NCI-H69 (cell line): ENCODE results near the gene POLR2L.
A peak's percentile ranks its signal among the peaks of the same experiment; 100 is the strongest.

Experiments used
- DNase-seq: peaks from one replicate; lab custom pipeline; 2025; lab: John Stamatoyannopoulos, UW

POLR2L gene

GRCh38 chr11:826836-827145 lies 15.5 kb downstream of the POLR2L start:
- no peak for DNase-seq

- no peak for DNase-seq
Measured at GRCh38 chr11:826227-826621, 16.1 kb downstream of the POLR2L start.

- no peak for DNase-seq
Measured at GRCh38 chr11:825366-826226, 16.7 kb downstream of the POLR2L start.

DNA sequence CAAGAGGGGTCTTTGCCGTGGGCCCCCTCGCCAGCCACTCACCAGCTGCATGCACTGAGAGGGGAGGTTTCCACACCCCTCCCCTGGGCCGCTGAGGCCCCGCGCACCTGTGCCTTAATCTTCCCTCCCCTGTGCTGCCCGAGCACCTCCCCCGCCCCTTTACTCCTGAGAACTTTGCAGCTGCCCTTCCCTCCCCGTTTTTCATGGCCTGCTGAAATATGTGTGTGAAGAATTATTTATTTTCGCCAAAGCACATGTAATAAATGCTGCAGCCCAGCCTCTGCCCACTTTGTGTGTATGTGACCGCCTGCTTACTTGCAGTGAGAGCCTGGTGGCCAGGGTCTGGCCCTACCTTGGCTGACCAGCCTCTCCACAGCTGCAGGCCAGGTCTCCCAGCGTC lies 17.4 kb downstream of the POLR2L start:
- DNase-seq = peak; percentile 61

DNA sequence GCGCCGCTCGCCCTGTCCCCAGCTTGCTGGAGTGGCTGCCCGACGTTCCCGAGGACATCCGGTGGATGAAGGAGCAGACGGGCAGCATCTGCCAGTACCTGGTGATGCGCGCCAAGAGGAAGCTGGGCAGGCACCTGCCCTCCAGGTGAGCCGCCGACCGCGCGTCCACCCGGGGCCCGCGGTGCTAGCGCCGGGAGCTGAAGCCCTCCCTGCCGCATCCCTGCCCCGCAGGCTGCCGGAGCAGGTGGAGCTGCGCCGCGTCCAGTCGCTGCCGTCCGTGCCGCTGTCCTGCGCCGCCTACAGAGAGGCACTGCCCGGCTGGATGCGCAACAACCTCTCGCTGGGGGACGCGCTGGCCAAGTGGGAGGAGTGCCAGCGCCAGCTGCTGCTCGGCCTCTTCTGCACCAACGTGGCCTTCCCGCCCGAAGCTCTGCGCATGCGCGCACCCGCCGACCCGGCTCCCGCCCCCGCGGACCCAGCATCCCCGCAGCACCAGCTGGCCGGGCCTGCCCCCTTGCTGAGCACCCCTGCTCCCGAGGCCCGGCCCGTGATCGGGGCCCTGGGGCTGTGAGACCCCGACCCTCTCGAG lies 17.9 kb downstream of the POLR2L start:
- peak; percentile 81 for DNase-seq

- peak; percentile 49 for DNase-seq
Measured at GRCh38 chr11:823441-824291, 18.7 kb downstream of the POLR2L start.

- peak; percentile 64 for DNase-seq
Measured at GRCh38 chr11:821512-822371, 20.6 kb downstream of the POLR2L start.

- DNase-seq = no peak
Measured at GRCh38 chr11:820655-821511, 21.4 kb downstream of the POLR2L start.

DNA sequence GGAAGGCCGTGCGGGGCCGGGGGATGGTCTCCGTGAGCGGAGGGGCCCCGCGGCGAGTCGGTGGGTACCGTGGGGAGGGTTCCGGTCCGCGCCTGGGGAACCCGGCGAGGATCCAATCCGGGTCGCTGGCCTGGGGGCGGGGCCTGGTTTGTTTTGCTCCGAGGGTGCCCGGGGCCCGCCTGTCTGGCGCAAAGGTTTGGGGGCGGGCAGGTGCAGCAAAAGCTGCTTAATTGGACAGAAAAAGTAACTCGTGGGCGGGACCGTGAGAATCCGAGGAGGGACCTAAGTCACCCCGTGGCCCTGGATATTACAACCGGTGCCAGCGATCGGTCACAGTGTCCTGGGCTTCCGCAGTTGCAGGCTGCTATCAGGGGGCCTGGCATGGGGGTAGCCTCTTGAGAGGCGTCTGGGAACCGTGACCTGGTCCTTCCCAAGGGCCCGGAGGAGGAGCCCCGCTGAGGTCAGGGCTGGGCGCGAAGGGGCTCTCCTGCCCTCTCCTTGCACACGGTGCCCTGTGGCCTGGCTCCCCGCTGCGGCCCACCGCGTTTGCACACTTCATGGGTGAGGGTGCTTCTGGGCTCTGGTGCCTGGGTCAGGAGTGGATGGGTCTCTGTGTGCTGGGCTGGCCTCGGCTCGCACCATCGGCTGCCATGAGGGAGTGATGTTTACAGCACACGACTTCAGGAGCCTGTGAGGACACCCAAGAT lies 22.2 kb downstream of the POLR2L start:
- peak; percentile 88 for DNase-seq

GRCh38 chr11:819129-819931 lies 23.0 kb downstream of the POLR2L start:
- DNase-seq = peak; percentile 97

DNA sequence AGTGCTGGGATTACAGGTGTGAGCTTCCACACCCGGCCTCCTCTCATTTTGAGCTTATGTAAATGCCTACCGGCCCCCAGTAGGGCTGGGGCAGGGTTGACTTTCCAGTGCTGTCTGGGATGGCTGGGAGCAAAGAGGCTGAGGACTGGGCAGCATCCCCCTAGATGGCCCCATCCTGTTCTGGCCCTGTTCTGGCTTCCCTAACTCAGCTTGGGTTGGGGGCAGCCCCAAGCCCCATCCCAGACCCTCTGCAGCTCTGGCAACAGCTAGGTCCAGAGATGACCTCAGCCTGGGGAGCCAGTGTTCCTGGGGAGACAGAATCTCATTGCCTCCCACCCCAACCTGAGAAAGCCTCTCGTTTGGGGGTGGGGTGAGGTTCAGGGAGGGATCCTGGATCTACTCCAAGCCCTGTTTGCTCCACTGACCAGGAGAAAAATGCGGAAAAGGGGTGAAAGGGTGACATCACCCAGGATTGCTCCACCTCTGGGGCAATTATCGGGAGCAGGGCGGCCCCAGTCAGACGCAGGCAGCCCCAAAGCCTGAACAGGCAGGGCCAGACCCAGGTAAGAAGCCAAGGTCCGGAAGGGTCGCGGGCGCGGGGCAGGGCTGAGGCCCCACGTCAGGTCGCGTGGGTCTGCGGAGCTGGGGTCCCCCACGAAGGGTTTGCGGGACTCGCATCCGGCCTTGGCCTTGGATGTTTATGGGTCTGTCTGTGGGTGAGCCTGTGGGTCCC lies 23.8 kb downstream of the POLR2L start, which contains the start of gene PNPLA2:
TSS of gene PNPLA2 (plus strand) at position 519 of the 733 bp plus-strand sequence. CDS start 805 bp downstream, outside the sequence.
- DNase-seq = no peak

- no peak for DNase-seq
Measured at GRCh38 chr11:816433-816779, 25.9 kb downstream of the POLR2L start.

GRCh38 chr11:815675-816432 lies 26.5 kb downstream of the POLR2L start:
- DNase-seq = no peak

DNA sequence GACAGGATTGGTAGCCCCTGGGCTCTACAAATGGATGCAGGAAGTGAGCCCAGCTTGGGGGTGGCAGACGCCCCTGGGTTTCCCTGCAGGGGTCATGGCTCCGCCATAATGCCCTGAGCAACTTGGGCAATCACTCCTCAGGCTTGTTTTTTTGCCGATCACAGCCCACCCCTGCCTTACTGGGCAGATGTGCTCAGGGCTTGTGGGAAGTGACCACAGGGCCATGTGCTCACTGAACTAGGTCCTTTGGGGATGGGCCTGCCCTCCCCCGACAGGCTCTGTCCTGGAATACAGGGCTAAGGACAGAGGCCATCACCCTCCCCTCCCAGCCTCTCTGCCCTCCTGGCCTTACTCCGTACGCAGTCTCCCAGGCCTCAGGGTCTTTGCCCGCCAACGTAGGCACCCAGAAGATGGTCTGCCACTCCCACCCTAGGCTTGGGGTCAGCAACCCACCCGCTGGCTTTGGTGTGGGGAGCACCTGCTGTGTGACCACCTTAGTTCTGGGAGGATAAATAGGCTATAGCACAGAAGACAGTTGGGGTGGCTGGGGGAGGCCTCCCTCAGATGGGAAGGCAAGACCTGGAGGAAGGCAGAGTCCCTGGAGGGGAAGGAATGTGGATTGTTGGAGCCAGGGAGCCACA lies 28.8 kb downstream of the POLR2L start:
- no peak for DNase-seq

DNA sequence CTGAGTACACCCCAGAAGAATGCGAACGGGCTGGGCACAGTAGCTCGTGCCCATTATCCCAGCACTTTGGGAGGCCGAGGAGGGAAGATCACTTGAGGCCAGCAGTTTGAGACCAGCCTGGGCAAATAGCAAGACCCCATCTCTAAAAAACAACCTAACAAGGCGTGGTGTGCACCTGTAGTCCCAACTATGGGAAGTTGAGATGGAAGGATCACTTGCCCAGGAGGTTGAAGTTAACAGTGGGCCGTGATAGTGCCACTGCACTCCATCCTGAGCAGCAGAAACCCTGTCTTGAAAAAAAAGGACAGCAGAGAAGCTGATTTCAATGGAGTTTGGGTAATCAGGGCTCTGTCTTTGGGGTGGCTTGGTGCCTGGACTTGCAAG lies 29.3 kb downstream of the POLR2L start:
- DNase-seq = no peak

- no peak for DNase-seq
Measured at GRCh38 chr11:812390-812789, 29.9 kb downstream of the POLR2L start.

GRCh38 chr11:811446-812245 lies 30.7 kb downstream of the POLR2L start:
- DNase-seq = no peak
